PC-3 (cell line): Measurements from ENCODE around the gene CHN1.

ENCODE experiments used
- EZH2 ChIP-seq: fragments of 300-600 bp; sonication (generic); IDR thresholded peaks from one replicate; pipeline ENCODE4 v1.6.1; 2017; ENCODE audit warnings: antibody characterized with exemption, mild to moderate bottlenecking, low read length; ENCODE audit not compliant: unreplicated experiment
- EZH2phosphoT487 ChIP-seq: fragments of 300-600 bp; sonication (generic); IDR thresholded peaks from 2 replicates; pipeline ENCODE4 v1.6.1; 2018; ENCODE audit warnings: mild to moderate bottlenecking, antibody characterized with exemption, low read length, borderline replicate concordance
- TF ChIP-seq, protein P1 (sequence below): fragments of 300-600 bp; sonication (generic); conservative IDR thresholded peaks from 2 replicates; pipeline ENCODE4 v1.5.1; 2017; ENCODE audit warnings: antibody characterized with exemption, low read depth, mild to moderate bottlenecking, low read length

DNA sequence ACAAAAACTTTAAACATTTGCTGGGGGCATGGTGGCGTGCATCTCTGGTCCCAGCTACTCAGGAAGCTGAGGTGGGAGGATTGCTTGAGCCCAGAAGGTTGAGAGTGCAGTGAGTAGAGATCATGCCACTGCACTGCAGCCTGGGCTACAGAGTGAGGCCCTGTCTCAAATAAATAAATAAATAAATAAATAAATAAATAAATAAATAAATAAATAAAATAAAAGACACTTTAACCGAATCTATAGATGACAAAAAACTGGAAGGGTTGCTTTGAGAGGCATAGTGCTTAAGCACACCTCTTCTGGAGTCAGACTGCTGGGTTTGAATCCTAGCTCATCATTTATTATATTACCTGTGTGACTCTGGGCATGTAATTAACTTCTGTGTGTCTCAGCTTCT lies 21.2 kb upstream of the CHN1 start:
- TF ChIP-seq, protein P1, sequence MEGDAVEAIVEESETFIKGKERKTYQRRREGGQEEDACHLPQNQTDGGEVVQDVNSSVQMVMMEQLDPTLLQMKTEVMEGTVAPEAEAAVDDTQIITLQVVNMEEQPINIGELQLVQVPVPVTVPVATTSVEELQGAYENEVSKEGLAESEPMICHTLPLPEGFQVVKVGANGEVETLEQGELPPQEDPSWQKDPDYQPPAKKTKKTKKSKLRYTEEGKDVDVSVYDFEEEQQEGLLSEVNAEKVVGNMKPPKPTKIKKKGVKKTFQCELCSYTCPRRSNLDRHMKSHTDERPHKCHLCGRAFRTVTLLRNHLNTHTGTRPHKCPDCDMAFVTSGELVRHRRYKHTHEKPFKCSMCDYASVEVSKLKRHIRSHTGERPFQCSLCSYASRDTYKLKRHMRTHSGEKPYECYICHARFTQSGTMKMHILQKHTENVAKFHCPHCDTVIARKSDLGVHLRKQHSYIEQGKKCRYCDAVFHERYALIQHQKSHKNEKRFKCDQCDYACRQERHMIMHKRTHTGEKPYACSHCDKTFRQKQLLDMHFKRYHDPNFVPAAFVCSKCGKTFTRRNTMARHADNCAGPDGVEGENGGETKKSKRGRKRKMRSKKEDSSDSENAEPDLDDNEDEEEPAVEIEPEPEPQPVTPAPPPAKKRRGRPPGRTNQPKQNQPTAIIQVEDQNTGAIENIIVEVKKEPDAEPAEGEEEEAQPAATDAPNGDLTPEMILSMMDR: no peak
- TF ChIP-seq EZH2phosphoT487: no peak
- TF ChIP-seq EZH2: no peak
